HG02970 (cell line): ENCODE measurements around the gene SHROOM1.

Experiments
- ATAC-seq: cut with Tn5 transposase; IDR thresholded peaks from one replicate; pipeline ENCODE4 v1.9.1; 2021; ENCODE audit warnings: mild to moderate bottlenecking, moderate library complexity, moderate number of reproducible peaks; ENCODE audit not compliant: unreplicated experiment, low FRiP score

The SHROOM1 gene

DNA sequence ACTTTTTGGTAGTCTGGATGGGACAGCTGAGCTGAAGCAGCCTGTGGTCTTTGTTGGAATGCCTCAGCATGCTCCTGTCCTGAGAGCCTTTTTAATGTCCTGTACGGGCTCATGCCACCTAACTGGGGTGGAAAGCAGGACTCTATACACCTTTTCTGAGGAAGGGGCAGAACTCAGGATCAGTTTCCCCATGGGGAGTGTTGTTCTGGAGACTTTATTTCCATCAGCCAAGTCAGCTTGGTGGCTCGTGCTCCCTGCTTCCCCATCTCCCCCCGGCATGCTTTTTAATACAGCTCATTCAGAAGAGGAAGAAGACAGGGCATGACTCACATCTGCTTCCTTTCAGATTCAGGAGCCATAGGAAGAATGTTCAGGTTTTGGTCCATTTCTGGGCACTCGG lies 48.3 kb downstream of the SHROOM1 start:
- no peak for ATAC-seq

DNA sequence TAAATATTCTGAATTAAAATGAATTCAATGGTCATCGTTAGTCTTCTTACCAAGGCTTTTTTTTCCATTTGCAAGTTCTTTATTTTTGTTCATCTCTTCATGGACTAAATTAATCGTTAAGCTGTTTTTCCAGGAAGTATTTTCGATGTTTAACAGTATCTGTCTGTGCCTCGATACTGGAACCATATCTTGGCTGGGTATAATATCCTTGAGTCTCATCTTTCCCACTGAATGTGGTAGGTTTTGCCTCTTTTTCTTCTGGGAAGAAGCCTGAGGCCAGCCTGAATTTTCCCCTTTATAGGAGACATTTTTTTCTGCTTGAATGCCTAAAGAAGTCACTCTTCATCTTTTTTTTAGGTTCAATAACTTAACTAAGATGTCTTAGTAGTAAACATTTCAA lies 49.4 kb downstream of the SHROOM1 start:
- no peak for ATAC-seq

DNA sequence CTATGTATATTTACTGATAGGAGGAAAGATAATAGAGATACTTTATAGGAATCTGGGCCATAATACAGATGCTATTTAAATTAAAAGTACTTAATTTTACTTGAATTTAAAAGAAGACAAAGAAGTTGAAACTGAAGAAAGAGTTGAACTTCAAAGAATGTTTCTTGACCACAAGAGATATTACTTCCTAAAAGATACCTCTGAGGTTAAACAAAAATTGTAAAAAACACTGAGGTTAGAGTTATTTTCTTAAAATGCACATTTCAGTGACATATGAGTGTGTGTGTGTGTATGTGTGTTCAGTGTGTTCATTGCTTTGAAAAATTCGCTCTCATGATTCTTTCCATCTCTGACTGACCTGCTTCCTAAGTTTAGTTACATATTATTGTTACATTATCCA lies 49.9 kb downstream of the SHROOM1 start:
- no peak for ATAC-seq

DNA sequence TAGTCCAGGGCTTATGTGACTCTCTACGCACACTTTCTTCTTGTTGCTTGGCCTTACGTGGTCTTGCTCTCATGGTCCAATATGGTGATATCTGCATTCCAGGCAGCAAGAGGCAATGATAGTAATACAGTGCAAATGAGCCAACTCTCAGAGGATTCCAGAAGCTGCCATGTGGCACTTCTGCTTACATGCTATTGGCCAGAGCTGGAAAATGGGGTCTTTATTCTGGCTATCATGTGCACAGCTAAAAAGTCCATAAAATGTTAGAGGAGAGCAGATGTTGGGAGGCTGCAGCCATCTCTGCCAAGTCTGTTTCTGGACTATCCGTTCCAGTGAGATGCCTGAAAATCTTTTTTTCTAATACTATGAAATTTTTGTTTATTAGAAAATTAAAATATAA lies 50.5 kb downstream of the SHROOM1 start:
- no peak for ATAC-seq

DNA sequence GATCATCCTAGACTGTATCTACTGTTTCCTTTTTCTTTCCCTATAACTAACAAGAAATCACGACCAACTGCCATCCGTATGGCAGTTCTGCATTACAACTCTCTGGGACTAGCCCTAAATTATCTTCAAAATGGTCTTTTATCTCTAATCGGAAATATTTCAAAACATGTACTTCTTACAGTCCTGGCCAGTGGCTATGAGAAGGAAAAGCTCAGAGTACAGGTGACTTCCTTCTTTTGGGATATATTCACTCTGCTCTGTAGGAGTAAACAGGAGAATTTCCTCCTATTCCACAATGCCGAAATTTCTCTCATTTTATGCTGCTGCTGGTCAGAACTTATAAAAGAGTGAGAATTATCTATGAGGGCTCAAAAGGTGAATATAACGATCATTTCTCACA lies 51.6 kb downstream of the SHROOM1 start:
- no peak for ATAC-seq

DNA sequence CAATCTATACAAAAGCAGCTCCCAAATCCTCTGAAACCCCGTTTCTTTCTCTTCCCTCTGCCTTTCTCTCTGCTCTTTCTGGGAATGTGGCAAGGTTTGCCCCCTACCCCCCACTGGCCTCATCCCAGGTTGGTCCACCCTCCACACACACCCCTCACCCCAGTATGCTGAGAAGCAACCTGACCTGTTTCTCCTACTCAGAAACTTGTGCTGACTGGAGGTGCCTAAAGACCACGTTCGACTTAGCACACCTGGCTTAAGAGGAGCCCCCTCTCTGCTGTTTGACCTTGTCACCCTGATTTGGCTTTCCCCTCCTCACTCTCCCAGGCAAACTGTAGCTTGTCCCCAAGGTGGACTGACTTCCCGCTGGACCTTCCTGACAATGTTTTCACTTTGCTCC lies 52.3 kb downstream of the SHROOM1 start:
- ATAC-seq: no peak

DNA sequence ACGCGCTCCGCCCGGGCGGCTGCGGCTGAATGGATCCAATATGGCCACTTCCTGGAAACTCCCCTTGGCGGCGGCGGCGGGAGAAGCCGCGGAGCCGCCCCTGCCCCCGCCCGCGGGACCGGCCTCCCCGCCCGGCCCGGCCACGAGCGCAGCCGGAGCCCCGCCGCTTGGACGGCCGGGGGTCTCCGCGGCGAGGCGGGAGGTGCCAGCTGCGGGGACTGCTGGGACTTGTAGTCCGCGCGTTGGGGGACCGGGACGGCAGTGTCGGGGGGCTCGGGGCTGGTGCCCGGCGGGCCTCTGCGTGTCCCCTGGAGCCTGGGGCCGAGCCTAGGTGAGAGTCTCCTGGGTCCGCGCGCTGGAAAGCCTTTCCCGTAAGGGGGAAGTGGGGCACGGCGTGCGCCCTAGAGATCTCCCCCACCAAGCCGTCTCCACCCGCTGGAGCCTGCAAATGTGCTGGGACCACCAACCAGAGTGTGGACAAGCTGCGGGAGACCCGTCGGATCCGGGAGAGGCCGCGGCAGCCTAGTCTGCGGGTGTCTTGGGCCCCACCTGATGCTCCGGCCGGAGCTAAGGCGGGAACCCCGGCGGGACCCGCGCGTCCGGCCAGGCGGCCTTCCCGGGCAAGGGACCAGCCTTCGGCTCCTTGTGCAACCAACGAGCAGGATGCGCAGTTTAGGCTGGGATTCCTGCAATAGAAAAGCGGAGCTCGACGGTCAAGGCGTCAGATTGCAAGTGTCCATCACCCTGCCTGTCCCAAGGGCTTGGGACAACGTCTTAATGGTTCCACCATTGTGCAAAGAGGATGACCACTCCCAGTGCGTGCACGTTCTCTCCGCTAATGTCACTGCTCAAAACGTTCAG lies 53.0 kb downstream of the SHROOM1 start, which contains the start of gene SEPTIN8:
Gene SEPTIN8 (minus strand): TSS at position 31 of the 861 bp plus-strand sequence. CDS start 102 bp downstream, outside the sequence.
- no peak for ATAC-seq

DNA sequence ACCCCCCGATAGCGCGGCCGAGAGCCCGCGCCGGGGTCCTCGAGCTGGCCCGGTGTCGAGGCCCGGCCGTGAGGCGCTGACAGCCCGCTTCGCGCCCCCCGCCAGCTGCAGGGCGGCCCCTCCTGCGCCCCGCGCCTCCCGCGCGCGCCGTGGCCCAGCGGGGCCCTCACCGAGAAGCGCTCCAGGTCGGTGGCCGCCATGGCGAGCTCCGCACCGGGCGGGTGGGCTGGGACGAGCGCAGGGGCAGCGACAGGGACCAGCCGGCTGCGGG lies 53.6 kb downstream of the SHROOM1 start:
- ATAC-seq: no peak

DNA sequence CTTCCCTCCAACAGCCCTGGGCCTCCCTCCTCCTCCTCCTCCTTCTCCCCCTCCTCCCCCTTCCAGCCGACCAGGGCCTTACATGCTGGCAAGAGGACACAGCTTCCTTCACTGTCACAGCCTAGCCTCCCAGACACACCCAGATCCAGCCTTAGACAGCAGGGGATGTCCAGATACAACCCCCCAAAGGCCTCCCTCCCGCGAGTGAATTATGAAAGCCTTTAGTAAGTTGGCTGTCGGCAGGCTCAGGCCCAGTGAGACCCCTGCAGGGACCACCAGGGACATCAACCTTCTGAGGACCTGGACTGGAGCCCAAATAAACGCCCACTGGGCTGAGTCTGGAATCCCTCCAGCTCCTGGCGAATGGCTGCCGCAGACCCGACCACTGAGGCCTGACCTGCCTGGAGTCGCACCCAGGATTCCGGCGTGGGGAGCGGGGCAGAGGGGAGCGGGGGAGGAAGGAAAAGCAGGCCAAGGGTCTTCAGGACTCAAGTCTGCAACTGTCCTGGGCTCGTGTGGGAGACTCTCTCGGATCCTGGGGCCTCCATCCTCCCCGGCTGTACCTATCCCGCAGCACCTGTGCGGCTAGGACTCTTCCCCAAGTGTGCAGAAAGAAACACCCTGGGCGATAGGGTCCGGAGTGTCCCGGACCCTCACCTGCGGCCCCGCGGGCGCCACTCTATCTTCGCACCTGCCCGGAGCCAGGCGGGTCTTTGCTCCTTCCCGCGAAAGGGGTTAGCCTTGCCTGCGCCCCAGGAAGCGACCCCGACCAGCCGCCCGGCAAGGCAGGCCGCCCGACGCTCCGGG lies 54.1 kb downstream of the SHROOM1 start:
- ATAC-seq: no peak

DNA sequence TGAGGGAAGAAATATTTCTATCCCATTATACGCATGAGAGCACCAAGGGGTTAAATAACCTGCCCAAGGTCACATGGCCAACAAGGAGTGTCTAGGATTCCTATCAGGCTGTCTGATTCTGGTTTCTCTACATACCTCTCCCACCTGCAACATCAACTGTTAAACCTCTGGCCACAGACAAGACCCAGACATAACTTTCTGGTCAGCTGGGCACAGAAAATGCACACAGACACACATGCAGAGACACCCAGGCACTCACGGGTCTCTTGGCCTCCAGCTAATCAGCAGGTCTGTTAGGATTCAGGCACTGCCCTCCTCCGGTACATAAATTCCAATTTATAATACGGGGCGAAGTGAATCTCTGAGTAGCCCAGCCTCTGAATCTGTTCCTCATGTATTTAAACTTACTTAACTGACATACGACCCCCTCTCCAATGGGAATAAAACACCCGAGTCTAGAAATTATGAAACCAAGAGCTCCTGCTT lies 54.9 kb downstream of the SHROOM1 start:
- no peak for ATAC-seq

DNA sequence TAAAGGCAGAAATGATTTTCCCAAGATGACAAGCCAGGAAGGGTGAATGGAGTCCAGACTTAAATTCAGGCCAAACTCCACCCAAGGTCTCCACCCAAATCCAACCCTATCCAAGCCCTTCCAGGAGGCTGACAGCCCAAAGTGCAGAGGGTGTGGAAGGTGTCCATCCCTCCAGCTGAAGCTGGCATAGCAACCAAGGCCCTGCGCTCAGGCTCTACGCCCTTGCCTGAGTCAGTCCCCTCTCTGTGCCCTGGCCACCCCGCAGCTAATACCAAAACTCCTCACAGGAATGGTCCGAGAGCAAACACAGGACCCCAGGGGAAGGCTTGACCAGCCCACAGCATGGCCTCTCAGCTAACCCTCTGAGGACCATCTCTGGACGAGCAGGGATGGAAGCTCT lies 55.6 kb downstream of the SHROOM1 start:
- no peak for ATAC-seq

DNA sequence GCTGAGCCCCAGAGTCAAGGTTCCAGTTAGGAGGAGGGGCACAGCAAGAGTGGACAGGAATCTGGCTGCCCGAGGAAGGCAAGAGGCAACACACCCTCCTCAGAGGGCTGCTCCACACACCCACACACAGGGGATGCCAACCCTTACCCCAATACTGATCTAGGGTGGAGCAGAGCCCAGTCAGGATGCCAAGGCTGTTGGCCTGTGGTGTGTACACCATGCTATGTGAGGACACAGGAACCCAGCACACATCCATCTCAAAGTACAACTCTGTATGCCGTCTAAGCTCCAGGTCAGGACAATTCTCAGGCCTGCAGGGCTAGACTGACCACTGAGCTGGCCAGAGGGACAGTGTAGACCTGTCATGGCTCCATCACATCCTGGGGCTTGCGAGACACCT lies 56.0 kb downstream of the SHROOM1 start:
- ATAC-seq: no peak

DNA sequence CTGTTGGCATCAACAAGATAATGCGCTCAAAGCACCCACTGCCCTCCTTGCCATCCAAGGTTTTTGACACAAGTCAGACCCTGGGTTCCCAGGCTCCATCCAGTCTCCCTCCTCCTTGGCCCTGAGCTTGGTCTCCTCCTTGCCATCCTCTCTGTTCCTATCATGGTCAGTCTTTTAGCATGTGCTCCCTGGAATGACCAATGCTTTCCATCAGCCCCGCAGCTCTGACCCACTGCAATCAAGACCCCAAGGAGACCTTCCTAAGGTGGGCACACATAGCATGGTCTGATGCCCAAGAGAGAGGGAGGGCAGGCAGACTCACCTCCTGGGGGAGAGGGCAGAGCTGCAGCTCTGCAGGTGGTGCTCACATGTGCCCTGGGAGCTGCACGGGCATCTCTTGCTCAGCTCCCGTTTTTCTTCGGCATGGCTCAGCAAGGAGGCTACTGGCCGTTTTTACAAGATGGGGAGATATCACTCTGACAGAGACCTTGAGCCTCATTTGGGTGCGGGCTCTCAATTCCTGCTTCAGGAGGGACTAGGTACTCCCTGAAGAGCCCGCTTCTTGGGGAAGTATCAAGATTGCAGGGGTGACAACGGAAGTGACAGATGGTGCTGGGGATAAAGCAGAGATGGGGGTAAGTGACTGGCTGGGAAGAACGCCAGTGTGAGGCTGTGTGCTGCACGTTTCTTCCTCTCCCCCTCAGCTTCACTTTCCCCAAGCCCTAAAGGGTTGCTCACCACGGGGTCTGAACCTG lies 56.7 kb downstream of the SHROOM1 start:
- no peak for ATAC-seq

DNA sequence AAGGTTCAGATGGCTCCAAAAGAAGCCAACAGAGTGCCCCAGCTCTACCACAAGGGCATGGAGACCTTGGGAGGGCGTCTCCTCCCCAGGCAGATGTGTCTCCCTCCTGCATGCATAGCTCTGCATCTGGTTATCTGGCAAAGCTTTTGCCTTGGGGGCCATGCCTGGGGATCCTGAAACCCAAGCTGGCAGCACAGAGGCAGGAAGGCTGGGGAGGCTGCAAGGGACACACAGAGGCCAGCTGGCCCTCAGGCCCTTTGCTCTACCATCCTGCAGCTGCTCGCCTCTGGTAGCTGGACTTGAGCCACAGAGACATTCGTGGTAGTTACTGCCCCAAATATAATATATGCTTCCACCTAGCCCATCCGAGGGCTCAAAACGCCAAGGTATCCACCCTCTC lies 57.3 kb downstream of the SHROOM1 start:
- no peak for ATAC-seq

DNA sequence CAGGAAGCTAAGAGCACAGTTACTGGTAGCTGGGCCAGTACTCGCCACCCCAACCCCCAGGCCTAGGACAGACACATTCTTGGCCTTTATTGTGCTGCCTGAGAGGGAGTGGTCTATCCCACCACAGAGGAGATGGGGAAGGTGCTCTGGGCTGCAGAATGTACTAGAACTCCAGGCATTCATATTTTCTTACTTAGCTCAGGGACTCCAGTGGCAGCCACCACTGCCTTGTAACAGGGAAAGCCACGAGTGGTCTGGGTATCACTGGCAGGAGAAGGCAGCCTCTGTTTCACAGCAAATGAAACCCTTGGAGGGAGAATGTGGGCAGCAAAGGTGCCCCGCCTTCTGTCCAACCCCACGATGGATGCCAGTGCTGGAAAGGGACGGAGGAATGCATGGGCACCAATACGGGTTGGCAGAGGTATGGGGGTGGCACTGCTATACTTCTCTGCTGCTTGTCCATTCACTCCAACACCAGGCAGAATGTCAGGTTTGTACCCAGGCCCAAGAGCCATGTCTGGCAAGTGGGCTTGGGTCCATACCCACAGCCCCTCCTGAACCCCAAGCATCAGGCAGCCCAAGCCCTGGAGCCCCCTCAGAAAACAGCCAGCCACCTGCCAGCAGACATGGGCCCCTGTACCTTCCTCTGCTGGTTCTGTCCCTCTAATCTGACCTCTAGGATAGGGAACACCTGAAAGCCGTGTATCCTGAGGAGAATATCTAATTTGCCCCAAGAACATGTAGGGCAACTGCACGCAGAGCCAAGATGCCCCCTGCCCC lies 58.0 kb downstream of the SHROOM1 start:
- ATAC-seq: no peak
